ENCODE measurements around the gene ZBTB7C.

DNA sequence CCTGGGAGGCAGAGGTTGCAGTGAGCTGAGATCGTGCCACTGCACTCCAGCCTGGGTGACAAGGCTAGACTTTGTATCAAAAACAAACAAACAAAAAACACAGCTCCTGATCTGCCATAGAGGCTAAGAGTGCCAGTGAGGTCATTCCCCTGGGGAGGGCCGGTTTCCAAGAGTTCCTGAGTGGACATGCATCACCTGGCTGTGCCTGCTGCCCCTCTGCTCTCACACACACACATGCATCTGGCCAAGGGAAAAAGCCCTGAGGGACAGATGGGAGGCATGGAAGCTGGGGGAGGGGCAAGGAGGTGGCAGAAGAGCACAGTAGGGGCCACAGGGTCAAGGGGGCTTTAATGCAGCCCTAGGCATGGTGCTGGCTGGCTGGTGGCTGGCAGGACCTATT, 60.4 kb downstream of the ZBTB7C start:
- TF ChIP-seq EZH2 (IDR thresholded peaks at IDR 0.05; ENCODE audit: borderline replicate concordance, insufficient read depth, low read depth, low read length, poor library complexity, severe bottlenecking) = no peak
- TF ChIP-seq, protein P1, sequence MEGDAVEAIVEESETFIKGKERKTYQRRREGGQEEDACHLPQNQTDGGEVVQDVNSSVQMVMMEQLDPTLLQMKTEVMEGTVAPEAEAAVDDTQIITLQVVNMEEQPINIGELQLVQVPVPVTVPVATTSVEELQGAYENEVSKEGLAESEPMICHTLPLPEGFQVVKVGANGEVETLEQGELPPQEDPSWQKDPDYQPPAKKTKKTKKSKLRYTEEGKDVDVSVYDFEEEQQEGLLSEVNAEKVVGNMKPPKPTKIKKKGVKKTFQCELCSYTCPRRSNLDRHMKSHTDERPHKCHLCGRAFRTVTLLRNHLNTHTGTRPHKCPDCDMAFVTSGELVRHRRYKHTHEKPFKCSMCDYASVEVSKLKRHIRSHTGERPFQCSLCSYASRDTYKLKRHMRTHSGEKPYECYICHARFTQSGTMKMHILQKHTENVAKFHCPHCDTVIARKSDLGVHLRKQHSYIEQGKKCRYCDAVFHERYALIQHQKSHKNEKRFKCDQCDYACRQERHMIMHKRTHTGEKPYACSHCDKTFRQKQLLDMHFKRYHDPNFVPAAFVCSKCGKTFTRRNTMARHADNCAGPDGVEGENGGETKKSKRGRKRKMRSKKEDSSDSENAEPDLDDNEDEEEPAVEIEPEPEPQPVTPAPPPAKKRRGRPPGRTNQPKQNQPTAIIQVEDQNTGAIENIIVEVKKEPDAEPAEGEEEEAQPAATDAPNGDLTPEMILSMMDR (IDR thresholded peaks at IDR 0.05) = no peak

All from B cell (primary cell).